UCSD-AML1 (cell line): Measurements from ENCODE around the gene PTTG1IP2.
"Not testable (repeated sequence)": the region's sequence is repeated elsewhere in the genome, so short reads cannot be mapped to it uniquely, and the experiment has no call there.

ENCODE experiments used
- DNase-seq: peaks from one replicate; lab custom pipeline; 2025; ENCODE audit not compliant: unreplicated experiment; lab: John Stamatoyannopoulos, UW

Gene PTTG1IP2

GRCh38 chr7:90469554-90469953, at the start of gene PTTG1IP2:
TSS of gene PTTG1IP2 (plus strand) at chr7:90469639. CDS start at chr7:90469787, 148 bp downstream.
- DNase-seq = no peak

GRCh38 chr7:90421651-90422050, 47.8 kb upstream of the PTTG1IP2 start:
- no peak for DNase-seq

- DNase-seq = no peak
Observed at GRCh38 chr7:90424720-90425119, 44.7 kb upstream of the PTTG1IP2 start.

GRCh38 chr7:90425376-90425775, 44.1 kb upstream of the PTTG1IP2 start:
- DNase-seq = no peak

GRCh38 chr7:90430614-90431460, 38.6 kb upstream of the PTTG1IP2 start:
- no peak for DNase-seq

- DNase-seq = no peak
Observed at GRCh38 chr7:90432752-90433151, 36.7 kb upstream of the PTTG1IP2 start.

GRCh38 chr7:90433221-90433620, 36.2 kb upstream of the PTTG1IP2 start:
- no peak for DNase-seq

- DNase-seq = no peak
Observed at GRCh38 chr7:90445633-90446032, 23.8 kb upstream of the PTTG1IP2 start.

GRCh38 chr7:90446137-90446899, 23.1 kb upstream of the PTTG1IP2 start:
- no peak for DNase-seq

GRCh38 chr7:90453259-90453891, 16.1 kb upstream of the PTTG1IP2 start:
- DNase-seq = no peak

- DNase-seq = no peak
Observed at GRCh38 chr7:90453931-90454330, 15.5 kb upstream of the PTTG1IP2 start.

- no peak for DNase-seq
Observed at GRCh38 chr7:90455163-90456030, 14.0 kb upstream of the PTTG1IP2 start.

- DNase-seq = no peak
Observed at GRCh38 chr7:90458104-90458503, 11.3 kb upstream of the PTTG1IP2 start.

GRCh38 chr7:90459888-90460287, 9.6 kb upstream of the PTTG1IP2 start:
- no peak for DNase-seq

GRCh38 chr7:90461219-90461618, 8.2 kb upstream of the PTTG1IP2 start:
- DNase-seq = no peak

- not testable (repeated sequence) for DNase-seq
Observed at GRCh38 chr7:90463151-90463628, 6.2 kb upstream of the PTTG1IP2 start.

- DNase-seq = no peak
Observed at GRCh38 chr7:90465816-90466215, 3.6 kb upstream of the PTTG1IP2 start.

GRCh38 chr7:90472805-90473540, 3.5 kb downstream of the PTTG1IP2 start:
- no peak for DNase-seq

GRCh38 chr7:90473814-90474213, 4.4 kb downstream of the PTTG1IP2 start:
- no peak for DNase-seq
